BLaER1 (cell line): ENCODE data around the gene DROSHA.
A peak's percentile ranks its signal among the peaks of the same experiment; 100 is the strongest.

ENCODE experiments used
- H3K27ac ChIP-seq: shearing (Covaris generic); formaldehyde crosslinking; 2 replicates; pipeline ENCODE4 v1.8.1; 2022
- H3K27me3 ChIP-seq: shearing (Covaris generic); formaldehyde crosslinking; 2 replicates; pipeline ENCODE4 v1.8.1; 2022
- H3K36me3 ChIP-seq: shearing (Covaris generic); formaldehyde crosslinking; 2 replicates; pipeline ENCODE4 v1.8.1; 2022
- H3K4me1 ChIP-seq: shearing (Covaris generic); formaldehyde crosslinking; 2 replicates; pipeline ENCODE4 v1.8.1; 2022
- H3K4me2 ChIP-seq: shearing (Covaris generic); formaldehyde crosslinking; 2 replicates; pipeline ENCODE4 v1.8.1; 2022
- H3K4me3 ChIP-seq: shearing (Covaris generic); formaldehyde crosslinking; 2 replicates; pipeline ENCODE4 v1.8.1; 2022
- H3K9ac ChIP-seq: shearing (Covaris generic); formaldehyde crosslinking; 2 replicates; pipeline ENCODE4 v1.8.1; 2022
- H3K9me3 ChIP-seq: shearing (Covaris generic); formaldehyde crosslinking; 2 replicates; pipeline ENCODE4 v1.8.1; 2022
- H4K20me1 ChIP-seq: shearing (Covaris generic); formaldehyde crosslinking; 2 replicates; pipeline ENCODE4 v1.8.1; 2022
- Cebpa-rat ChIP-seq: shearing (Covaris generic); IDR thresholded peaks from 2 replicates; pipeline ENCODE4 v1.8.1; 2022

Gene DROSHA

GRCh38 chr5:31455172-31455571 lies 76.7 kb downstream of the DROSHA start:
- Histone ChIP-seq H3K27me3 (no peaks in the 10 kb centered on the region), H3K4me3 (no peak overlapping the region), H3K9ac (no peak overlapping the region), H3K27ac (no peak overlapping the region), H3K36me3 (peaks cover 71% of the 10 kb centered on the region), H3K4me1 (peaks cover 5% of the 10 kb centered on the region), H3K4me2 (no peak overlapping the region), H4K20me1 (no peaks in the 10 kb centered on the region), H3K9me3 (peaks cover 24% of the 10 kb centered on the region)
- no peak for TF ChIP-seq Cebpa-rat

- Histone ChIP-seq H3K4me3 (no peak overlapping the region), H3K9me3 (peaks cover 24% of the 10 kb centered on the region), H3K4me1 (peaks cover 11% of the 10 kb centered on the region), H3K27me3 (no peaks in the 10 kb centered on the region), H3K9ac (no peak overlapping the region), H3K4me2 (no peak overlapping the region), H3K36me3 (peaks cover 70% of the 10 kb centered on the region), H3K27ac (no peak overlapping the region), H4K20me1 (no peaks in the 10 kb centered on the region)
- no peak for TF ChIP-seq Cebpa-rat
Observed at GRCh38 chr5:31453522-31453921, 78.4 kb downstream of the DROSHA start.

GRCh38 chr5:31452314-31452713 lies 79.6 kb downstream of the DROSHA start:
- H3K9ac ChIP-seq = no peak overlapping the region
- no peak overlapping the region for H3K4me2 ChIP-seq
- H3K9me3 ChIP-seq = peaks cover 20% of the 10 kb centered on the region
- H3K4me1 ChIP-seq = peaks cover 11% of the 10 kb centered on the region
- no peaks in the 10 kb centered on the region for H4K20me1 ChIP-seq
- no peaks in the 10 kb centered on the region for H3K27me3 ChIP-seq
- no peak overlapping the region for H3K27ac ChIP-seq
- no peak overlapping the region for H3K4me3 ChIP-seq
- H3K36me3 ChIP-seq = peaks cover 68% of the 10 kb centered on the region
- no peak for TF ChIP-seq Cebpa-rat

- Histone ChIP-seq H3K9me3 (0 out of 2 replicates have a peak, but pooled peaks cover 4% of the 10 kb centered on the region), H3K4me2 (peak overlapping the region; percentile 19; the same call in 1 of the 2 replicates), H3K36me3 (peaks cover 68% of the 10 kb centered on the region), H3K4me3 (no peak overlapping the region), H3K27me3 (no peaks in the 10 kb centered on the region), H3K9ac (no peak overlapping the region), H3K4me1 (peaks cover 11% of the 10 kb centered on the region), H3K27ac (no peak overlapping the region), H4K20me1 (no peaks in the 10 kb centered on the region)
- no peak for TF ChIP-seq Cebpa-rat
Observed at GRCh38 chr5:31449962-31450361, 81.9 kb downstream of the DROSHA start.

GRCh38 chr5:31449174-31449573 lies 82.7 kb downstream of the DROSHA start:
- no peak overlapping the region for H3K27ac ChIP-seq
- H4K20me1 ChIP-seq = no peaks in the 10 kb centered on the region
- no peak for TF ChIP-seq Cebpa-rat
- no peak overlapping the region for H3K4me2 ChIP-seq
- H3K4me1 ChIP-seq = peaks cover 11% of the 10 kb centered on the region
- H3K4me3 ChIP-seq = no peak overlapping the region
- no peak overlapping the region for H3K9ac ChIP-seq
- peaks cover 76% of the 10 kb centered on the region for H3K36me3 ChIP-seq
- H3K27me3 ChIP-seq = no peaks in the 10 kb centered on the region
- 0 out of 2 replicates have a peak, but pooled peaks cover 4% of the 10 kb centered on the region for H3K9me3 ChIP-seq

GRCh38 chr5:31445041-31445600 lies 86.8 kb downstream of the DROSHA start:
- no peaks in the 10 kb centered on the region for H4K20me1 ChIP-seq
- no peak overlapping the region for H3K4me3 ChIP-seq
- no peaks in the 10 kb centered on the region for H3K27me3 ChIP-seq
- H3K4me2 ChIP-seq = no peak overlapping the region
- H3K4me1 ChIP-seq = peaks cover 6% of the 10 kb centered on the region
- H3K36me3 ChIP-seq = peaks cover 71% of the 10 kb centered on the region
- 0 out of 2 replicates have a peak, but pooled peaks cover 4% of the 10 kb centered on the region for H3K9me3 ChIP-seq
- TF ChIP-seq Cebpa-rat = no peak
- no peak overlapping the region for H3K9ac ChIP-seq
- no peak overlapping the region for H3K27ac ChIP-seq

- TF ChIP-seq Cebpa-rat = no peak
- peaks cover 72% of the 10 kb centered on the region for H3K36me3 ChIP-seq
Observed at GRCh38 chr5:31443572-31443971, 88.3 kb downstream of the DROSHA start.

GRCh38 chr5:31442058-31442745 lies 89.7 kb downstream of the DROSHA start:
- Histone ChIP-seq H3K4me3 (no peak overlapping the region), H4K20me1 (no peaks in the 10 kb centered on the region), H3K4me1 (no peaks in the 10 kb centered on the region), H3K4me2 (no peak overlapping the region), H3K27me3 (no peaks in the 10 kb centered on the region), H3K9me3 (0 out of 2 replicates have a peak, but pooled peaks cover 4% of the 10 kb centered on the region), H3K9ac (no peak overlapping the region), H3K36me3 (peaks cover 74% of the 10 kb centered on the region), H3K27ac (no peak overlapping the region)
- no peak for TF ChIP-seq Cebpa-rat

More at GRCh38 chr5:31443572-31443971, 88.3 kb downstream of the DROSHA start:
- Histone ChIP-seq H3K4me3 (no peak overlapping the region), H3K9ac (no peak overlapping the region), H3K27me3 (no peaks in the 10 kb centered on the region), H3K4me1 (no peaks in the 10 kb centered on the region), H3K9me3 (0 out of 2 replicates have a peak, but pooled peaks cover 4% of the 10 kb centered on the region), H3K4me2 (no peak overlapping the region), H4K20me1 (no peaks in the 10 kb centered on the region), H3K27ac (no peak overlapping the region)

GRCh38 chr5:31436851-31437250 lies 95.0 kb downstream of the DROSHA start:
- no peak for TF ChIP-seq Cebpa-rat
- Histone ChIP-seq H3K36me3 (peaks cover 81% of the 10 kb centered on the region), H3K4me2 (no peak overlapping the region), H4K20me1 (no peaks in the 10 kb centered on the region), H3K27me3 (no peaks in the 10 kb centered on the region), H3K9me3 (no peaks in the 10 kb centered on the region), H3K4me1 (no peaks in the 10 kb centered on the region), H3K4me3 (no peak overlapping the region), H3K9ac (no peak overlapping the region), H3K27ac (no peak overlapping the region)

GRCh38 chr5:31435730-31436129 lies 96.2 kb downstream of the DROSHA start:
- Histone ChIP-seq H4K20me1 (no peaks in the 10 kb centered on the region), H3K9me3 (no peaks in the 10 kb centered on the region), H3K36me3 (peaks cover 86% of the 10 kb centered on the region), H3K27ac (no peak overlapping the region), H3K4me3 (no peak overlapping the region), H3K27me3 (no peaks in the 10 kb centered on the region), H3K4me1 (no peaks in the 10 kb centered on the region), H3K4me2 (no peak overlapping the region), H3K9ac (no peak overlapping the region)
- no peak for TF ChIP-seq Cebpa-rat
